A673 (cell line): ENCODE data around the gene ZBTB26.

Experiments used
- CTCF ChIP-seq: fragments of 300-800, 200-600 bp; sonication (generic); conservative IDR thresholded peaks from 2 replicates; pipeline ENCODE4 v1.5.1; 2017; ENCODE audit warnings: low read depth, mild to moderate bottlenecking, antibody characterized with exemption, low read length, moderate library complexity, mixed read lengths
- EZH2 ChIP-seq: fragments of 200-600 bp; sonication (generic); IDR thresholded peaks from 2 replicates; pipeline ENCODE4 v1.6.1; 2017; ENCODE audit warnings: borderline replicate concordance, low read depth, mild to moderate bottlenecking, mixed read lengths, antibody characterized with exemption, low read length; ENCODE audit not compliant: poor library complexity, severe bottlenecking

- TF ChIP-seq CTCF (no peak), EZH2 (no peak)
Observed at GRCh38 chr9:122866079-122866478, 65.2 kb downstream of the ZBTB26 start.
